ENCODE results near the gene KCNV2.

Gene KCNV2

GRCh38 chr9:2717385-2717784 is at the start of gene KCNV2:
Gene KCNV2 (plus strand): TSS chr9:2717510. CDS start chr9:2717740, 230 bp downstream.
- no peak for DNase-seq (ENCODE audit: extremely low read depth, low read depth)
- no peak for TF ChIP-seq CTCF (IDR thresholded peaks at IDR 0.05; ENCODE audit: low read depth, low read length, missing control alignments)
- H3K4me3 ChIP-seq (replicated peaks; ENCODE audit: low read depth, low read length): no peak within 1 kb of the TSS

- no peak for TF ChIP-seq CTCF (IDR thresholded peaks at IDR 0.05; ENCODE audit: low read depth, low read length, missing control alignments)
- DNase-seq (ENCODE audit: extremely low read depth, low read depth): no peak
Observed at GRCh38 chr9:2673161-2673560, 44.1 kb upstream of the KCNV2 start.

GRCh38 chr9:2674141-2674824 is 43.0 kb upstream of the KCNV2 start:
- no peak for DNase-seq (ENCODE audit: extremely low read depth, low read depth)
- no peak overlapping the region for H3K4me3 ChIP-seq (replicated peaks; ENCODE audit: low read depth, low read length)
- TF ChIP-seq CTCF (IDR thresholded peaks at IDR 0.05; ENCODE audit: low read depth, low read length, missing control alignments): no peak

More at GRCh38 chr9:2673161-2673560, 44.1 kb upstream of the KCNV2 start:
- H3K4me3 ChIP-seq (replicated peaks; ENCODE audit: low read depth, low read length): no peak overlapping the region

GRCh38 chr9:2675834-2676233 is 41.5 kb upstream of the KCNV2 start:
- no peak for DNase-seq (ENCODE audit: extremely low read depth, low read depth)
- no peak for TF ChIP-seq CTCF (IDR thresholded peaks at IDR 0.05; ENCODE audit: low read depth, low read length, missing control alignments)
- no peak overlapping the region for H3K4me3 ChIP-seq (replicated peaks; ENCODE audit: low read depth, low read length)

- DNase-seq (ENCODE audit: extremely low read depth, low read depth): no peak
- no peak overlapping the region for H3K4me3 ChIP-seq (replicated peaks; ENCODE audit: low read depth, low read length)
- no peak for TF ChIP-seq CTCF (IDR thresholded peaks at IDR 0.05; ENCODE audit: low read depth, low read length, missing control alignments)
Observed at GRCh38 chr9:2676466-2676865, 40.8 kb upstream of the KCNV2 start.

- no peak for DNase-seq (ENCODE audit: extremely low read depth, low read depth)
- TF ChIP-seq CTCF (IDR thresholded peaks at IDR 0.05; ENCODE audit: low read depth, low read length, missing control alignments): no peak
- H3K4me3 ChIP-seq (replicated peaks; ENCODE audit: low read depth, low read length): no peak overlapping the region
Observed at GRCh38 chr9:2677915-2678889, 39.1 kb upstream of the KCNV2 start.

Measured in HFF-Myc (cell line).